Fibroblast of mammary gland (primary cell): ENCODE results near the gene ANK2.
"Not testable (repeated sequence)": the region's sequence is repeated elsewhere in the genome, so short reads cannot be mapped to it uniquely, and the experiment has no call there.

Source experiments
- DNase-seq: peaks from one replicate; pipeline ENCODE4 v3.0.0-alpha.2; 2010; ENCODE audit warnings: low read depth
- H3K4me3 ChIP-seq: 2 replicates; pipeline ENCODE4 v1.5.1; 2011; ENCODE audit warnings: low read depth, mild to moderate bottlenecking, low read length, moderate library complexity; ENCODE audit not compliant: control insufficient read depth
- TF ChIP-seq, protein P1 (sequence below): conservative IDR thresholded peaks from 2 replicates; pipeline ENCODE4 v1.5.1; 2011; ENCODE audit warnings: low read depth, low read length, inconsistent platforms; ENCODE audit not compliant: control insufficient read depth, insufficient read depth

ANK2 gene

DNA sequence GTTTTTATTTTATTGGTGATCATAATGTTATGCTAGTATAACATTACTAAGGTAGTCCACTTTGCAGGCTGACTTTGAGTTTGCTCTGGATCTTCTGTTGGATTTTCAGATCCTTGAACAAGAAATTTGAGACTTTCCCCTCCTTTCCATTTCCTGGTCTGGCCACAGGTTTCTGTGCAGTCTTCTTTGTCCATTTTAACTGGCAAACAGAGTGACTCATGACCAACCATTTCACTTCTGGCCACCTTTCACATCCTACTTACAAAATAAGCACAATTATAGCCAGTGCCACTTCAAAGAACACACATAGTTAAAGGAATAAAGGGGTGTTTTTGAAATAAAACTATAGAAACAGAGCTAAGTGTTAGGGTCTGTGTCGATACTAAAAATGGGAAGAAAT lies 8.4 kb downstream of the ANK2 start:
- DNase-seq = peak; percentile 64
- no peak overlapping the region for H3K4me3 ChIP-seq
- TF ChIP-seq, protein P1, sequence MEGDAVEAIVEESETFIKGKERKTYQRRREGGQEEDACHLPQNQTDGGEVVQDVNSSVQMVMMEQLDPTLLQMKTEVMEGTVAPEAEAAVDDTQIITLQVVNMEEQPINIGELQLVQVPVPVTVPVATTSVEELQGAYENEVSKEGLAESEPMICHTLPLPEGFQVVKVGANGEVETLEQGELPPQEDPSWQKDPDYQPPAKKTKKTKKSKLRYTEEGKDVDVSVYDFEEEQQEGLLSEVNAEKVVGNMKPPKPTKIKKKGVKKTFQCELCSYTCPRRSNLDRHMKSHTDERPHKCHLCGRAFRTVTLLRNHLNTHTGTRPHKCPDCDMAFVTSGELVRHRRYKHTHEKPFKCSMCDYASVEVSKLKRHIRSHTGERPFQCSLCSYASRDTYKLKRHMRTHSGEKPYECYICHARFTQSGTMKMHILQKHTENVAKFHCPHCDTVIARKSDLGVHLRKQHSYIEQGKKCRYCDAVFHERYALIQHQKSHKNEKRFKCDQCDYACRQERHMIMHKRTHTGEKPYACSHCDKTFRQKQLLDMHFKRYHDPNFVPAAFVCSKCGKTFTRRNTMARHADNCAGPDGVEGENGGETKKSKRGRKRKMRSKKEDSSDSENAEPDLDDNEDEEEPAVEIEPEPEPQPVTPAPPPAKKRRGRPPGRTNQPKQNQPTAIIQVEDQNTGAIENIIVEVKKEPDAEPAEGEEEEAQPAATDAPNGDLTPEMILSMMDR = no peak

DNA sequence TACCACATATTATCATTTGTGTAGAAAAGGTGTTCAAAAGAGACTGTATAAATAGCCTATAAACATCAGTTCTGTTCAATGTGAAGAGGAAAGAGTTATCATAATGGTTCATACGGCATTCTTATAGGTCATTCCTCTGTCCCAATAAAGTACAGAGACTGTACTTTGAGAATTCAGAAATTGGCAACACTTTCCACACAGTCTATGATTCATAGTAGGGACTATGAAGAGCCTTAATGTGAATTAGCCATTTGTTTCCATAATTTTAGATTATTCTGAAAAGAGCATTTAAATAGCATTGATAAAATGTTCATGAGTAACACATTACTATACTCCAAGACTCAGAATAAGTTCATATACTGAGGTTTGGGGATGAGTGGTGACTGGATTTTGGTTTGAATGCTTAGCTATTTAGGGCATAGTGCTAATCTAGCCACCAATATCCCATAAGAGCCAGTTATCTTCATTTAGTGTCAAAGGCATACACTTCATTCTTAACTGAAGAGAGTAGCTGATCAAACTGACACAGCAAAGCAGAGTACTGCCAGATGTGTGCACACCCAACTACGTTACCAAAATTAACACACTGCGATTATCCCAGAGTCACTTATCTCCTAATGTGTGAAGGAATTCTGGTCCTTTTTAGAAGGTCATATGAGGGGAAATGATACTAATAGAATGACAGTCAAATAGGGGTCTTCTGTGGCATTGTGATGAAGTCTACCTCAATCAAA lies 10.2 kb downstream of the ANK2 start:
- no peak for DNase-seq
- no peak overlapping the region for H3K4me3 ChIP-seq
- TF ChIP-seq, protein P1 = no peak

DNA sequence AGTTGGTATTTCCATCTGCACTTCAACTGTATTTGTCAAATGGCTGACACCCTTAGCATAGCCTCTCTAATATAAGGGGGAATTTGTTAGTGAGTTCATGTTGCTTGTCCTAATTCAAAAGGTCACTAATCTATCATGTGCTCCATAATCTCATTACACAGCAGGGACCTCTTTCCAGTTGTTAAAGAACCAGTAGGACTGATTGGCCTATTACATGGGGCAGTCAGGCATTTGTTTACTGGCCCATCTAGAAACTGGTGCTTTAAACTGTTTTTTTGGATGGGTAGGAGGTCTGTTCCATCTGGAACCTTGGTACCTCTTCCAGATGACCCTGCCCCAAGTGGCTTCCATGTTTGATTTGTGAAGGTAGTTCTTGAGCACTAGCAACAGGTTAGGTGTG lies 11.4 kb downstream of the ANK2 start:
- no peak overlapping the region for H3K4me3 ChIP-seq
- TF ChIP-seq, protein P1 = no peak
- no peak for DNase-seq

DNA sequence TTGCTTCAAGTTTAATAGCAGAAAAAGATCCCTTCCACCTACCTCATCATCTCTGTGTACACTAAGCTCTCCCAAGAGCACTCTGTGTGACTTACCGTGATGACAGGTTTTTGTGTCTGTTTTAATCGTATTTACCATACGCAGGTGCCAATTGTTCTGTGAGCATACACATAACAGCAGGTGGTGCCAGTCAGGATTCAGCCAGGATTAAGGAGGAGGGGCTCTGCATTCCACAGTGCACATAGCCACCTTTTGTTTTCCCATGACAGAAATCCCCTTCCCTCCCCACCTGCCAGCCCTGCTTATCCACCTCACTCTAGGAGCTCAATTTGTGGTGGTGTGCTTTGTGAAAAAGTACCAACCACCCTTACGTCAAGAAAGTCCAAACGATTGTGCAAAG lies 14.8 kb downstream of the ANK2 start:
- TF ChIP-seq, protein P1 = no peak
- no peak overlapping the region for H3K4me3 ChIP-seq
- DNase-seq = no peak

DNA sequence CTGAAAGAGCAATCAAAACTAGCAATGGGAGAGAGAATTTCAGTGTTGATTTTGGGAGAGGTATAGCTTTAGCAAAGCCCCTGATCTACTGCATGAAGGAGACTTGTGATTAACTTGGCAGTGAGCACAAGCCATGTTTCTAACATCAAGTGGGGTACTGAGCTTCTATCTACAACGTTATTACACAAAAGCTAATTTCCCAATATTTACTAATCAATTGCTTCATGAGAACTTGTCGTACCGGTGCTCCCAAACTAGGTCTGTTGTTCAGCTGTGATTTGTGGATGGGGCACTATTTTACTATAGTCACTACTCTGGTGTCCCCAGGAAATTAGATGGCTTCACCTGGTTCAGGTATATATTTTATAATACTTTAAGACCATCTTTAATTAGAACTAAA lies 16.2 kb downstream of the ANK2 start:
- TF ChIP-seq, protein P1 = no peak
- no peak overlapping the region for H3K4me3 ChIP-seq
- no peak for DNase-seq

DNA sequence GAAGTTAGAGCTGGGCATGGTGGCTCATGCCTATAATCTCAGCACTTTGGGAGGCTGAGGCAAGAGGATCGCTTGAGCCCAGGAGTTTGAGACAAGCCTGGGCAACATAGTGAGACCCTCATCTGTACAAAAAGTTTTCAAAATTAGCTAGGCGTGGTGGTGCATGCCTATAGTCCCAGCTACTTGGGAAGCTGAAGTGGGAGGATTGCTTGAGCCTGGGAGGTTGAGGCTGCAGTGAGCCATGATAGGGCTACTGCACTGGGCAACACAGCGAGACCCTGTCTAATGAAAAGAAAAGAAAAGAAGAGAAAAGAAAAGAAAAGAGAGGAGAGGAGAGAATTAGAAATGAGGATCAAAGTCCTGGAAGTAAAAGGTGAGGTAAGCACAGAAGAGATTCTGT lies 19.3 kb downstream of the ANK2 start:
- DNase-seq, H3K4me3 ChIP-seq: not testable (repeated sequence)

DNA sequence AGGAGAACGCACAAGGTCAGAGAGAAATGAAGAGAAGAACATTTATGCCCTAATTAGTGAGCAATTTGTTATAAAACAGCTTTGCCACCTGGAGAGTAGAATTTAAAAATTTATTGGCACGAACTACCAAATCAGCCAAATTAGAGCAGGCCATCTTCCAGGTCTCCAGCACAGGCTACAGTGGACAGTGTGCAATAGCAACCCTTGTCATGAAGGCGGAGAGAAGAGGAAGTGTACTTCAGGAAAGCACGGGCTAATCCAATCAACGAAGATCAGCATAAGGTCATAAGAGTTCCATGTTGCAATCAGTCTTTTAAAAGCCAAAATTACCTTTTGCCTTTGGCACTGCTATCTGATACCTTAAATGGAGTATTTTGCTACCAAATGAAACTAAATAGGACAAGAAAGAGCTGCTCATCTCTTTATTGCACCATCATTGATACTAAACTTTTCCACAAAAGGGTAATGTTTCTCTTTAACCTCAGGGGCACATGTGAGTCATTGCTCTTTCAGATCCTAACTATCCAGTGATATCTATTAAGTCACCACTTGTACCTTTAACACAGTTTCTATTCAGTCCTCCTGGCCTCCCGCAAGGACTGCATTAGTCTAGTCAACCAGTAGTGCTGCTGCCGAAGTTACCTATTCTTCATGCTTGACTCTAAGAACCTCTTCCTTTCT lies 19.9 kb downstream of the ANK2 start:
- peak; percentile 79 for DNase-seq
- TF ChIP-seq, protein P1 = no peak
- H3K4me3 ChIP-seq = no peak overlapping the region
